ENCODE data around the gene TEX13D.
"Not testable (repeated sequence)": the region's sequence is repeated elsewhere in the genome, so short reads cannot be mapped to it uniquely, and the experiment has no call there.

Gene TEX13D

DNA sequence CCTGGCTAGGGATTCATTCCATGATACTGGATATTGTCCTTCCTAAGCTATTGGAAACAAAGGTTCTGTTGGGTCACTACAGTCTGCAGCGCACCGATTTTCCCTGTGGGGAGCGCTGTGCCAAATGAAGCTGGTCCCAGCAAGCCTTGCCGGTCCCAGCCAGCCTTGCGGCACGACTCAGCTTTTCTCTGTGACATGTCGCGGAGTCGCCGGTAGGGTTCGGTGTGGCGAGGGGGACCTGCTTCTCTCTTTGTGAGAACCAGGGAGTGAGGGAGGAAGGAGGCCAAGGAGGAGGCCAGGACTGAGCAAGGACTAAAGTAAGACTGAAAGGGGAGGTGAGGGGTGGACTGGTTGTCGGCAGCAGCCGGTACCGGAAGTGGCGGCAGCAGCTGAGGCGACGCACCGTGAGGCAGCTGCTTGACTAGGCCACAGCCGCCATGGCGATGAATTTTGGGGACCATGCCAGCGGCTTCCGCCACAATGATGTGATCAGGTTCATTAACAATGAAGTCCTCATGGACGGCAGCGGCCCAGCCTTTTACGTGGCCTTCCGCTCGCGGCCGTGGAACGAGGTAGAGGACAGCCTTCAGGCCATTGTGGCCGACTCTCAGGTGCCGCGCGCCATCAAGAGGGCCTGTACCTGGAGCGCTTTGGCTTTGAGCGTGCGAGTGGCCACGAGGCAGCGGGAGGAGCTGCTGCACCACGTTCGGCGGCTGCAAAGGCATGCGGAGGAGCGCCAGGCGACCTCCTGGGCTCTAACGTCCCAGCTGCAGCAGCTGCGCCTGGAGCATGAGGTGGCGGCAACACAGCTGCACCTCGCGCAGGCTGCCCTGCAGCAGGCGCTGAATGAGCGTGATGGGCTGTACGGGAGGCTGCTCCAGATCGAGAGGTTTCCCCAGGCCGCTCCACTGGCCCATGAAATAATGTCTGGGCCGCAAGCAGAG, at the start of gene TEX13D:
TSS of gene TEX13D (plus strand) at position 180 of the 944 bp plus-strand sequence. CDS start at position 438, 258 bp downstream.
- no peak within 1 kb of the TSS for H3K9ac ChIP-seq (ENCODE audit: low read depth, low read length)
- no peaks in the 10 kb centered on the region for H3K36me3 ChIP-seq (ENCODE audit: control insufficient read depth, insufficient read depth, low read length)
- no peaks in the 10 kb centered on the region for H3K4me1 ChIP-seq (ENCODE audit: control insufficient read depth, insufficient read depth, low read length)
- no peaks in the 10 kb centered on the region for H3K9me3 ChIP-seq (ENCODE audit: control insufficient read depth, insufficient read depth, low read length)
- H3K27me3 ChIP-seq (ENCODE audit: control insufficient read depth, insufficient read depth, low read length) = no peaks in the 10 kb centered on the region
- H3K4me3 ChIP-seq (ENCODE audit: low read depth, low read length) = no peak within 1 kb of the TSS

DNA sequence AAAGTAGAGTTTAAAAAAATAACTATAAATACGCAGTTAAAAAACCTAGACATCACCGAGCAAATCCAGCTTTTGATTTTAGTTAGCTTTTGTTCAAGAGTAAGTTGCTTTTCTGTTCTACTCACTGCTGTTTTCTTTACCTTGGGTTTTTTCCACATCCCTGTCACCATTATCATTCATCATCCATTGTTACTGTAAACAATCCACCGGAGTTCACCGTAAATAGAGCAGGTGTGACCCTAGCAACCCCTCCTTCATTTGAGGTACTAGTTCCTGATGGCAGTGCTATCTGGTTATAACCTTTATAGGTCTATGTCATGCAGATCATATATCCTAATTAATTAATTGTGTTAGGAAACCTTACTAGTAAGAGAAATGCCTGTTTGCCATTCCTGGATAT, 43.0 kb upstream of the TEX13D start:
- Histone ChIP-seq H3K9ac (ENCODE audit: low read depth, low read length) (no peak overlapping the region), H3K4me3 (ENCODE audit: low read depth, low read length) (no peak overlapping the region), H3K27me3 (ENCODE audit: control insufficient read depth, insufficient read depth, low read length) (no peaks in the 10 kb centered on the region), H3K4me1 (ENCODE audit: control insufficient read depth, insufficient read depth, low read length) (no peaks in the 10 kb centered on the region), H3K36me3 (ENCODE audit: control insufficient read depth, insufficient read depth, low read length) (no peaks in the 10 kb centered on the region), H3K9me3 (ENCODE audit: control insufficient read depth, insufficient read depth, low read length) (no peaks in the 10 kb centered on the region)

DNA sequence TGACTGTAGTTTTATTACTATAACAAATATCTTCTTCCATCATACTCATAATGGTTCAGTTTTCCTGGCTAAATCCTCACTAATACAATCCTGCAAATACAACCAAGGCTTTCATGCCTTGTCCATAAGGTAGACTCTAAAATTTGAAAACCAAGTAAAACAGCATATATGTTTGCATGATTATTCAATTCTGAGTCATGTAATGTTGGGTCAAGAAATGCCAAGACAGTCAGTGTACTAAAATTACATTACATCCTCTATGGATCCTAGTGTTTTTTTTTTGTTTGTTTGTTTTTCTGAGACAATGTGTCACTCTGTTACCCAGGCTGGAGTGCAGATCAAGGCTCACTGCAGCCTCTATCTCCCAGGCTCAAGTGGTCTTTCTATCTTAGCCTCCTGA, 38.6 kb upstream of the TEX13D start:
- Histone ChIP-seq H3K36me3 (ENCODE audit: control insufficient read depth, insufficient read depth, low read length) (no peaks in the 10 kb centered on the region), H3K4me1 (ENCODE audit: control insufficient read depth, insufficient read depth, low read length) (no peaks in the 10 kb centered on the region), H3K4me3 (ENCODE audit: low read depth, low read length) (no peak overlapping the region), H3K27me3 (ENCODE audit: control insufficient read depth, insufficient read depth, low read length) (no peaks in the 10 kb centered on the region), H3K9ac (ENCODE audit: low read depth, low read length) (no peak overlapping the region), H3K9me3 (ENCODE audit: control insufficient read depth, insufficient read depth, low read length) (no peaks in the 10 kb centered on the region)

DNA sequence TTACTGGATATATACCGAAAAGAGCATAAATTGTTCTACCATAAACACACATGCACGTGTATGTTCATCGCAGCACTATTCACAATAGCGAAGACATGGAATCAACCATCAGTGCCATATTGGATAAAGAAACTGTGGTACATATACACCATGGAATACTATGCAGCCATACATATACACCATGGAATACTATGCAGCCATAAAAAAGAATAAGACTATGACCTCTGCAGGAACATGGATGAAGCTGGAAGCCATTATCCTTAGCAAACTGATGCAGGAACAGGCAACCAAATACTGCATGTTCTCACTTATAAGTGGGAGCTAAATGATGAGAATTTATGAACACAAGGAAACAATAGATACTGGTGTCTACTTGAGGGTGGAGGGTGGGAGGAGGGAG, 33.1 kb upstream of the TEX13D start:
- not testable (repeated sequence) for H3K9ac ChIP-seq (ENCODE audit: low read depth, low read length); H3K9me3 ChIP-seq (ENCODE audit: control insufficient read depth, insufficient read depth, low read length); H3K4me1 ChIP-seq (ENCODE audit: control insufficient read depth, insufficient read depth, low read length); H3K27me3 ChIP-seq (ENCODE audit: control insufficient read depth, insufficient read depth, low read length); H3K4me3 ChIP-seq (ENCODE audit: low read depth, low read length); H3K36me3 ChIP-seq (ENCODE audit: control insufficient read depth, insufficient read depth, low read length)

DNA sequence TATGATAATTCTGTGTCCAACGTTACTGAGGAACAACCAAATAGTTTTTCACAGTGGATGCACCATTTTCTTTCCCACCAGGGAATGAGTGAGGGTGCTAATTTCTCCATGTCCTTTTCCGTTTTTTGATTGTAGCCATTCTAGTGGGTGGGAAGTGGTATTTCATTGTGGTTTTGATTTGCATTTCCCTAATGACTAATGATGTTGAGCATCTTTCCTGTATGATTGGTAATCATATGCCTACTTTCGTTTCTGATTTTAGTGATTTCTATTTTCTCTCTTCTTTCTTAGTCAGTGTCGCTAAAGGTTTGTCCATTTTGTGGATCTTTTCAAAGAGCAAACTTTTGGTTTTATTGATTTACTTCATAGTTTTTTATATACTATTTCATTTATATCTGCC, 32.1 kb upstream of the TEX13D start:
- Histone ChIP-seq H3K4me1 (ENCODE audit: control insufficient read depth, insufficient read depth, low read length) (no peaks in the 10 kb centered on the region), H3K9me3 (ENCODE audit: control insufficient read depth, insufficient read depth, low read length) (no peaks in the 10 kb centered on the region), H3K27me3 (ENCODE audit: control insufficient read depth, insufficient read depth, low read length) (no peaks in the 10 kb centered on the region), H3K9ac (ENCODE audit: low read depth, low read length) (no peak overlapping the region), H3K4me3 (ENCODE audit: low read depth, low read length) (no peak overlapping the region), H3K36me3 (ENCODE audit: control insufficient read depth, insufficient read depth, low read length) (no peaks in the 10 kb centered on the region)

DNA sequence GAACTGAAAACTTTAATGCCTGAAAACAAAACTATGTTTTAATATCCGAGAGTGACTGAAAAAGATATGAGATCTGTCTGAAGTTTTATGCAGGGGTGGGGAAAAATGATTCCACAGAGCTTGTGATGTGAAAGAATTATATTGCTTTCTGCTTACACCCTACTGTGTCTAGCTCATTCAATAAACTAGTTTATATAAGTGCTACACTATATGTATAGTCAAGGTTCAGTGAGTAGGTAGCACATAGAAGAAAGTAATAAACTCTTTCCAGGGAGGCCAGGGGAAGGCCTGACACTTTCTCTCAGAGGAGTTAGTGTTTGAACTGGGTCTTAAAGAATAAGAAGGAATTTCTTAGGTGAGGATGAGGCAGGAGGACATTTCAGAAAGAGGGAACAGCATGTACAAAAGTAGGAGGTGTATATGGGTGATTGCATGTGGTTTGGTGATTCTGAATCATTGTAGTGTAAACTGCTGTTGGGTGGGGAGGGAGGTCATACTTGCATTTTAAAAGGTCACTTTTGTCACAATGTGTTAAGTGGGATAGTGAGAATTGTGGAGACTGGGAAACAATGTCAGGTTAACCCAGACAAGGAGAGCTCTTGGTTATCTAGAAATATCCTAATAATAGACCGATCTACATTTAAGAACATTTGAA, 25.1 kb upstream of the TEX13D start:
- Histone ChIP-seq H3K9me3 (ENCODE audit: control insufficient read depth, insufficient read depth, low read length) (no peaks in the 10 kb centered on the region), H3K4me3 (ENCODE audit: low read depth, low read length) (no peak overlapping the region), H3K9ac (ENCODE audit: low read depth, low read length) (no peak overlapping the region), H3K4me1 (ENCODE audit: control insufficient read depth, insufficient read depth, low read length) (no peaks in the 10 kb centered on the region), H3K27me3 (ENCODE audit: control insufficient read depth, insufficient read depth, low read length) (no peaks in the 10 kb centered on the region), H3K36me3 (ENCODE audit: control insufficient read depth, insufficient read depth, low read length) (no peaks in the 10 kb centered on the region)

DNA sequence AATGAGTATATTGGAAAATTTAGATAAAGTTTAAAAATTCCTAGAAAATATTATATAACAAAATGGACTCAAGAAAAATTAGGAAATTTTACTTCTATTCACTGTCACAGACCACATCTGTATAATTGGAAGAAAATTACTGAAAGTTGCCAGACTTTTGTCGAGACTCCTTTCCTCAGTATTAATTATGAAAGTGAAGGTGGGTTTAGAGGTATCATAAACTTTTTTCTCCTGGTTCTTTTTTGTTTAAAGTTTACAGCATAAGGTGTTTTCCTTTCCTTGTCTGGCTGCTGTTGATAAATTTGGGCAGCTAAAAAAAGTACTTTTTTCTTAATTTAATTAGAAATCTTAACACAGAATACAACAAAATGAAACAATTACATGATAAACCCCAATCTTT, 6.7 kb upstream of the TEX13D start:
- no peaks in the 10 kb centered on the region for H3K36me3 ChIP-seq (ENCODE audit: control insufficient read depth, insufficient read depth, low read length)
- H3K9me3 ChIP-seq (ENCODE audit: control insufficient read depth, insufficient read depth, low read length) = no peaks in the 10 kb centered on the region
- no peaks in the 10 kb centered on the region for H3K27me3 ChIP-seq (ENCODE audit: control insufficient read depth, insufficient read depth, low read length)
- no peaks in the 10 kb centered on the region for H3K4me1 ChIP-seq (ENCODE audit: control insufficient read depth, insufficient read depth, low read length)
- no peak overlapping the region for H3K9ac ChIP-seq (ENCODE audit: low read depth, low read length)
- no peak overlapping the region for H3K4me3 ChIP-seq (ENCODE audit: low read depth, low read length)

DNA sequence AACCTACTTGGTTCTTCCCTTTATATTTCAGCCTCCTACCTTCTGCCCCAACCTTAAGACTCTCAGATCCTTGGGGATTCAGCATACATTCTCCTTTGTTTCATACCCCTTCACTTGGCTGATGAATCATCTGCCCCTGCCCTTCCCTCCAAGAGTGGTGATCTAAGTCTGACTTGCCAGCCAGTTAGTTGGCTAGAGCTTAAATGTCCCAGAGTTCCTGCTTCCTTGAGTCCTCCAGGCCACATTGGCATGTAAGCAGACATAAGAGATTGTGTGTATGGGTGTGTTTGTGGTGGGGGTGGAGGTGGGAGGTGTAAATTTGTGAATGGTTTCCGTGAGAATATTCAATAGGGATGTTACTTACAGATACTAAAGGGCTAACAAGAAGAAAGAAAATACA, 3.7 kb upstream of the TEX13D start:
- no peak overlapping the region for H3K9ac ChIP-seq (ENCODE audit: low read depth, low read length)
- H3K36me3 ChIP-seq (ENCODE audit: control insufficient read depth, insufficient read depth, low read length) = no peaks in the 10 kb centered on the region
- H3K27me3 ChIP-seq (ENCODE audit: control insufficient read depth, insufficient read depth, low read length) = no peaks in the 10 kb centered on the region
- H3K4me1 ChIP-seq (ENCODE audit: control insufficient read depth, insufficient read depth, low read length) = no peaks in the 10 kb centered on the region
- H3K4me3 ChIP-seq (ENCODE audit: low read depth, low read length) = no peak overlapping the region
- no peaks in the 10 kb centered on the region for H3K9me3 ChIP-seq (ENCODE audit: control insufficient read depth, insufficient read depth, low read length)

DNA sequence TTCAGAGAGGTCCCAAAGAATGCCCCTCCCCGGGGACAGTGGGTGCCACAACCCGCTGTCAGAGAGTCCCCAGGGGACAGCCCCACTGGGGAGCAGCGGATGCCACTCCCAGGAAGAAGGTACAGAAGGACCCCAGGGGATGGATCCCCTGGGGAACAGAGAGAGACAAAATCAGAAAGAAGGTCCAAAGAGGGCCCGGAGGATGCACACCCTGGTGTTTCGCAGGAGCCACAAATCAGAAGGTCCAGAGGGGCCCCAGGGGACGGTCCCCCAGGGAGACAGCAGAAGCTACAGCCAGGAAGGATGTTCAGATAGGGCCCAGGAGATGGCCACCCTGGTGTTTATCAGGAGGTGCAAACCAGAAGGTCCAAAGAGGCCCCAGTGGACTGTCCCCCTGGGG, 1.4 kb downstream of the TEX13D start:
- no peaks in the 10 kb centered on the region for H3K27me3 ChIP-seq (ENCODE audit: control insufficient read depth, insufficient read depth, low read length)
- no peak overlapping the region for H3K9ac ChIP-seq (ENCODE audit: low read depth, low read length)
- no peaks in the 10 kb centered on the region for H3K4me1 ChIP-seq (ENCODE audit: control insufficient read depth, insufficient read depth, low read length)
- H3K9me3 ChIP-seq (ENCODE audit: control insufficient read depth, insufficient read depth, low read length) = no peaks in the 10 kb centered on the region
- H3K4me3 ChIP-seq (ENCODE audit: low read depth, low read length) = no peak overlapping the region
- no peaks in the 10 kb centered on the region for H3K36me3 ChIP-seq (ENCODE audit: control insufficient read depth, insufficient read depth, low read length)

DNA sequence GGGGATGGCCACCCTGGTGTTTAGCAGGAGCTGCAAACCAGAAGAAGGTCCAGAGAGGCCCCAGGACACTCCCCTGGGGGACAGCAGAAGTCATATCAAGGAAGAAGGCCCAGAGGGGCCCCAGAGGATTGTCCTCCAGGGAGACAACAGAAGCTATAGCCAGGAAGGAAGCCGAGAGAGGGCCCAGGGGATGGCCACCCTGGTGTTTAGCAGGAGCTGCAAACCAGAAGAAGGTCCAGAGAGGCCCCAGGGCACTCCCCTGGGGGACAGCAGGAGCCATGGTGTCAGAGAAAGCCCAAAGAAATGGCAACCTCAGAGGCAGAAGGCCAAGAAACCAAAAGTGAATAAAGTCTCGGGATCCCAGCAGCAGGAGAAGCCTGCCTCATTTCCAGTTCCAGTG, 2.1 kb downstream of the TEX13D start:
- not testable (repeated sequence) for H3K9me3 ChIP-seq (ENCODE audit: control insufficient read depth, insufficient read depth, low read length); H3K36me3 ChIP-seq (ENCODE audit: control insufficient read depth, insufficient read depth, low read length); H3K4me3 ChIP-seq (ENCODE audit: low read depth, low read length); H3K4me1 ChIP-seq (ENCODE audit: control insufficient read depth, insufficient read depth, low read length); H3K9ac ChIP-seq (ENCODE audit: low read depth, low read length); H3K27me3 ChIP-seq (ENCODE audit: control insufficient read depth, insufficient read depth, low read length)

DNA sequence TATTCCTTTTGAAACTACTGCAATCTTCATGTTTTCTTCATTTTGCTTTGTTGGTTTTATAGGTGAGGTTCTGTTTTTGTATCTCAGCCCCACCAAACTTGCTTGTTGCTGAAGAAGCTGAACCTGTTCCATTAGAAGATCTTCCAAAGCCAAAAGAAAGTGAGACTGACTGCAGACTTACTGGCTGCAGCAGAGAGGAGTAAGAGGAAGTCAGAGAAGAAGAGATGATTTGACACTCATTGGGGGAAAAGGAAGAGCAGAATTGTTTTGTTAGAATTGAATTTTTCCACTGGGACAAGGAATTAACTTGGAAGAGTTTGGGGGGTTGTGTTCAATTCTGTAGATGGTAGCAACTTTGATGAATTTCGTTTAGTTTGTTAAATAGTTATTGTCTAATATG, 3.1 kb downstream of the TEX13D start:
- no peak overlapping the region for H3K4me3 ChIP-seq (ENCODE audit: low read depth, low read length)
- H3K9ac ChIP-seq (ENCODE audit: low read depth, low read length) = no peak overlapping the region
- no peaks in the 10 kb centered on the region for H3K36me3 ChIP-seq (ENCODE audit: control insufficient read depth, insufficient read depth, low read length)
- H3K9me3 ChIP-seq (ENCODE audit: control insufficient read depth, insufficient read depth, low read length) = no peaks in the 10 kb centered on the region
- no peaks in the 10 kb centered on the region for H3K27me3 ChIP-seq (ENCODE audit: control insufficient read depth, insufficient read depth, low read length)
- H3K4me1 ChIP-seq (ENCODE audit: control insufficient read depth, insufficient read depth, low read length) = no peaks in the 10 kb centered on the region

DNA sequence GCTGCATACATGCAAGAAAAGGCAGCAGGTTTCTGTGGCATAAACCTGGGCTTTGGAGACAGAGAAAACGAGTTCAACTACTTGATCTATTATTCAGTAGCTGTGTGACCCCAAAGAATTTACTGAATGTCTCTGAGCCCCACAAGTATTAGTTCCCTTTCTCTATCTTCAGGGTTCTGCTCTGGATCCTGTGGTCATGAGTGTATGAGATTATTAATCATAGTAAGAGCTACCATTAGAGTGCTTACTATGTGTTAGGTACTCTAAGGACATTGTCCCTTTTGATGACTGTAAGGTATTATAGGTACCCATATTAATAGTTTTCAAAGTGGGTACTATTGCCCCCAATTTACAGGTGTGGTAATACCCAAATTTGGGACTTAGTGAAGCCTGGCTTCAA, 5.5 kb downstream of the TEX13D start:
- Histone ChIP-seq H3K4me1 (ENCODE audit: control insufficient read depth, insufficient read depth, low read length) (no peaks in the 10 kb centered on the region), H3K4me3 (ENCODE audit: low read depth, low read length) (no peak overlapping the region), H3K36me3 (ENCODE audit: control insufficient read depth, insufficient read depth, low read length) (no peaks in the 10 kb centered on the region), H3K9me3 (ENCODE audit: control insufficient read depth, insufficient read depth, low read length) (no peaks in the 10 kb centered on the region), H3K27me3 (ENCODE audit: control insufficient read depth, insufficient read depth, low read length) (no peaks in the 10 kb centered on the region), H3K9ac (ENCODE audit: low read depth, low read length) (no peak overlapping the region)

All from iPS-15b (cell line).